ENCODE data around the gene CANT1.

DNA sequence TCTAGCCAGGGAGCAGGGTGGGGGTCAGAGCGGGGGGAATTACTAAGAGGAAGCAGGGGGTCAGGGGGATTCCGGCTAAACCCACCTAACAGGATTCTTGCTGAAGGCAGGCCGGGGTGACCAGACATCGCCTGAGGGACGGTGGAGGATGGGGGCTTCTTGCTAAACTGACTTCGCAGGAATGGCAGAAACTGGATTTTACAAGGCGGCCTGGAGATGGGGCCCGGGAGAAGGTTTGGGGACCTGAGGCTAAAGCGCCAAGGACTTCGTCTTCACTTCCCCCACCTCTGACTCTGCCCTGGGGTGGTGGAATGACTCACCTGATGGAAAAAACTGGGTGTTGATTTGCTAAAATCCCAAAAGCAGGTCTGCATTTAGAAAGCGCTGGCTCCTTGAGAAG lies 53.3 kb downstream of the CANT1 start:
- TF ChIP-seq, protein P1, sequence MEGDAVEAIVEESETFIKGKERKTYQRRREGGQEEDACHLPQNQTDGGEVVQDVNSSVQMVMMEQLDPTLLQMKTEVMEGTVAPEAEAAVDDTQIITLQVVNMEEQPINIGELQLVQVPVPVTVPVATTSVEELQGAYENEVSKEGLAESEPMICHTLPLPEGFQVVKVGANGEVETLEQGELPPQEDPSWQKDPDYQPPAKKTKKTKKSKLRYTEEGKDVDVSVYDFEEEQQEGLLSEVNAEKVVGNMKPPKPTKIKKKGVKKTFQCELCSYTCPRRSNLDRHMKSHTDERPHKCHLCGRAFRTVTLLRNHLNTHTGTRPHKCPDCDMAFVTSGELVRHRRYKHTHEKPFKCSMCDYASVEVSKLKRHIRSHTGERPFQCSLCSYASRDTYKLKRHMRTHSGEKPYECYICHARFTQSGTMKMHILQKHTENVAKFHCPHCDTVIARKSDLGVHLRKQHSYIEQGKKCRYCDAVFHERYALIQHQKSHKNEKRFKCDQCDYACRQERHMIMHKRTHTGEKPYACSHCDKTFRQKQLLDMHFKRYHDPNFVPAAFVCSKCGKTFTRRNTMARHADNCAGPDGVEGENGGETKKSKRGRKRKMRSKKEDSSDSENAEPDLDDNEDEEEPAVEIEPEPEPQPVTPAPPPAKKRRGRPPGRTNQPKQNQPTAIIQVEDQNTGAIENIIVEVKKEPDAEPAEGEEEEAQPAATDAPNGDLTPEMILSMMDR (IDR thresholded peaks at IDR 0.05): no peak
- no peak for TF ChIP-seq POLR2A (IDR thresholded peaks at IDR 0.05)
